Activated effector memory CD4-positive, alpha-beta T cell treated with Interleukin-2 at 50 U/mL for 16 hours (primary cell): ENCODE data around the gene HOXB13.

Source experiments
- DNase-seq: peaks from one replicate; pipeline ENCODE4 v3.0.0-alpha.2; 2020

Gene HOXB13

GRCh38 chr17:48748718-48749566, 20.4 kb upstream of the HOXB13 start:
- DNase-seq = no peak

- no peak for DNase-seq
Observed at GRCh38 chr17:48747445-48748363, 19.2 kb upstream of the HOXB13 start.

- no peak for DNase-seq
Observed at GRCh38 chr17:48746916-48747444, 18.4 kb upstream of the HOXB13 start.

- DNase-seq = no peak
Observed at GRCh38 chr17:48745381-48746275, 17.1 kb upstream of the HOXB13 start.

GRCh38 chr17:48740537-48740936, 12.0 kb upstream of the HOXB13 start:
- DNase-seq = no peak

GRCh38 chr17:48738803-48739526, 10.4 kb upstream of the HOXB13 start:
- DNase-seq = no peak

- DNase-seq = no peak
Observed at GRCh38 chr17:48738424-48738802, 9.9 kb upstream of the HOXB13 start.

- DNase-seq = no peak
Observed at GRCh38 chr17:48737330-48738043, 8.9 kb upstream of the HOXB13 start.

- DNase-seq = no peak
Observed at GRCh38 chr17:48735062-48735351, 6.5 kb upstream of the HOXB13 start.

- DNase-seq = no peak
Observed at GRCh38 chr17:48734333-48735061, 5.9 kb upstream of the HOXB13 start.

- DNase-seq = no peak
Observed at GRCh38 chr17:48733632-48734328, 5.2 kb upstream of the HOXB13 start.

GRCh38 chr17:48732688-48733629, 4.4 kb upstream of the HOXB13 start:
- DNase-seq = no peak

GRCh38 chr17:48731355-48731754, 2.8 kb upstream of the HOXB13 start:
- no peak for DNase-seq

GRCh38 chr17:48730240-48730550, 1.6 kb upstream of the HOXB13 start:
- no peak for DNase-seq

- no peak for DNase-seq
Observed at GRCh38 chr17:48729335-48730239, 1.0 kb upstream of the HOXB13 start.

GRCh38 chr17:48727415-48728175, 955 bp downstream of the HOXB13 start:
- DNase-seq = no peak

- no peak for DNase-seq
Observed at GRCh38 chr17:48726916-48727286, 1.6 kb downstream of the HOXB13 start.
